Mesothelial cell of epicardium (in vitro differentiated cells): ENCODE results near the gene EGFLAM. TPM values are rescaled to one million over a fixed set of nuclear protein-coding genes. Genes with fewer than 3 reads are reported as not detected.

Experiments
- DNase-seq, 2 experiments: peaks; one replicate each; pipeline ENCODE4 v3.0.0; 2021; ENCODE audit warnings: low spot score in 2 of 2; ENCODE audit not compliant: unreplicated experiment in 2 of 2
- H3K27ac Mint-ChIP-seq: 2 replicates; pipeline ENCODE4 v1.8.0; 2021; ENCODE audit warnings: mixed read lengths
- H3K27me3 Mint-ChIP-seq: 2 replicates; pipeline ENCODE4 v1.8.0; 2021; ENCODE audit warnings: low read depth, mixed read lengths
- H3K36me3 Mint-ChIP-seq: 2 replicates; pipeline ENCODE4 v1.8.0; 2021; ENCODE audit warnings: mixed read lengths
- H3K4me1 Mint-ChIP-seq: 2 replicates; pipeline ENCODE4 v1.8.0; 2021; ENCODE audit warnings: mixed read lengths
- H3K4me3 Mint-ChIP-seq: 2 replicates; pipeline ENCODE4 v1.8.0; 2021; ENCODE audit warnings: mild to moderate bottlenecking, moderate library complexity, mixed read lengths
- H3K9me3 Mint-ChIP-seq: 2 replicates; pipeline ENCODE4 v1.8.0; 2021; ENCODE audit warnings: mixed read lengths
- total RNA-seq: library from RNA; stranded (reverse); gene quantifications from 3 replicates; pipeline ENCODE4 v1.2.1, GENCODE V29; 2021
- TF ChIP-seq, protein P1 (sequence below): fragments of 200-600 bp; sonication (generic); IDR thresholded peaks from one replicate; pipeline ENCODE4 v1.5.0; 2021; ENCODE audit warnings: antibody characterized with exemption; ENCODE audit not compliant: unreplicated experiment

EGFLAM gene
- total RNA-seq, 1 donor from 2014 or later: 6.8 TPM

DNA sequence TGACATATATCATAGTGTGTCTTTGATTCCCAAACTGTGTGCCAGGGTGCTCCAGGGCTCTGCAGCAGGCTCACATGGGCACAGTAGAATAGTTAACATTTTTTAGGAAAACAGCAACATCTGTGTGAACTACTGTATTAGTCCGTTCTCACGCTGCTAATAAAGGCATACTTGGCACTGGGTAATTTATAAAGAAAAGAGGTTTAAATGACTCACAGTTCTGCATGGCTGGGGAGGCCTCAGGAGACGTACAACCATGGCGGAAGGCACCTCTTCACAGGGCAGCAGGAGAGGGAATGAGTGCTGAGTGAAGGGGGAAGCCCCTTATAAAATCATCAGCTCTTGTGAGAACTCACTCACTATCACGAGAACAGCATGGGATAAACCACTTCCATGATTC is 82.7 kb downstream of the EGFLAM start:
- TF ChIP-seq, protein P1, sequence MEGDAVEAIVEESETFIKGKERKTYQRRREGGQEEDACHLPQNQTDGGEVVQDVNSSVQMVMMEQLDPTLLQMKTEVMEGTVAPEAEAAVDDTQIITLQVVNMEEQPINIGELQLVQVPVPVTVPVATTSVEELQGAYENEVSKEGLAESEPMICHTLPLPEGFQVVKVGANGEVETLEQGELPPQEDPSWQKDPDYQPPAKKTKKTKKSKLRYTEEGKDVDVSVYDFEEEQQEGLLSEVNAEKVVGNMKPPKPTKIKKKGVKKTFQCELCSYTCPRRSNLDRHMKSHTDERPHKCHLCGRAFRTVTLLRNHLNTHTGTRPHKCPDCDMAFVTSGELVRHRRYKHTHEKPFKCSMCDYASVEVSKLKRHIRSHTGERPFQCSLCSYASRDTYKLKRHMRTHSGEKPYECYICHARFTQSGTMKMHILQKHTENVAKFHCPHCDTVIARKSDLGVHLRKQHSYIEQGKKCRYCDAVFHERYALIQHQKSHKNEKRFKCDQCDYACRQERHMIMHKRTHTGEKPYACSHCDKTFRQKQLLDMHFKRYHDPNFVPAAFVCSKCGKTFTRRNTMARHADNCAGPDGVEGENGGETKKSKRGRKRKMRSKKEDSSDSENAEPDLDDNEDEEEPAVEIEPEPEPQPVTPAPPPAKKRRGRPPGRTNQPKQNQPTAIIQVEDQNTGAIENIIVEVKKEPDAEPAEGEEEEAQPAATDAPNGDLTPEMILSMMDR: no peak
- Mint-ChIP-seq H3K9me3 (no peaks in the 10 kb centered on the region), H3K36me3 (no peaks in the 10 kb centered on the region), H3K4me1 (no peaks in the 10 kb centered on the region), H3K27ac (no peak overlapping the region), H3K27me3 (peaks cover 32% of the 10 kb centered on the region), H3K4me3 (no peak overlapping the region)
- DNase-seq: no peak

DNA sequence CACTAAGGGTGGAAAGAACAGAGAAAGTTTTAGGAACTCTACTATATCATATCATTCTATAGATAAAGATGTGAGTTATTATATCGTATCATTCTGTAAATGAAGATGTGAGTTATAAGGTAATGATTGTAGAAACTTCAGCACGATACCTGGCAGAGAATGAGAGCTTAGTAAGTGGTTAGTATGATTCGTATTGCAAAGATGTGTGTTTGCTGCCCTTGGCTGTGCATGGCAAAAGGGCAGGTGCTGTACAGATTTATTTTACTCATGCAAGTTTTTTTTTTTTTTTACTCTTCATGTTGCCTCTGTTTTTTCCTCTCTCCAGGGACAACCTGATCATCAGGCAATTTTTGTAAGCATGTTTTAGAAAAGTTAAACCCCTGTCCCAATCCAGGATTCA is 83.3 kb downstream of the EGFLAM start:
- Mint-ChIP-seq H3K4me3 (no peak overlapping the region), H3K27me3 (peaks cover 32% of the 10 kb centered on the region), H3K27ac (no peak overlapping the region), H3K36me3 (no peaks in the 10 kb centered on the region), H3K9me3 (peaks cover 3% of the 10 kb centered on the region), H3K4me1 (no peaks in the 10 kb centered on the region)
- TF ChIP-seq, protein P1: no peak
- no peak for DNase-seq

DNA sequence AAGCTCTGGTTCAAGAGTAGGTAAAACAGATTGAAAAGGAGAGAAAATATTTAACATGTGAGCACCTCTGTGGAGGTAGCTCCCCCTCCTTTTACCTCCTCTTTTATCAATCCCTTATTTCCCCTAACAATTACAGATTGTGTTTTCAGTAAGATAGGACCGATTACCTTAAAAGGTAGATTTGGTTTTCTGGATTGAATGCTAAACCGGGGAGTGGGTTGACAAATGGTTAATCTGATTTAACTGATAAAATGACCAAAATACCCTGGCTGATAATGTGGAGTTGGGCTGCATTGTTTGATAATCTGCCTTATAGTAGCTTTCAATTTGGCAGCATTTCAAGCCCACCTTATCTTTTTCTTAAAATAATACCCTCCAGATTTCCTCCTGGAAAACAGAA is 83.9 kb downstream of the EGFLAM start:
- Mint-ChIP-seq H3K36me3 (no peaks in the 10 kb centered on the region), H3K9me3 (peaks cover 4% of the 10 kb centered on the region), H3K27ac (no peak overlapping the region), H3K27me3 (peaks cover 30% of the 10 kb centered on the region), H3K4me3 (no peak overlapping the region), H3K4me1 (no peaks in the 10 kb centered on the region)
- no peak for DNase-seq
- TF ChIP-seq, protein P1: no peak

- Mint-ChIP-seq H3K27me3 (peaks cover 20% of the 10 kb centered on the region), H3K36me3 (no peaks in the 10 kb centered on the region), H3K4me3 (no peak overlapping the region), H3K9me3 (peaks cover 4% of the 10 kb centered on the region), H3K27ac (no peak overlapping the region), H3K4me1 (no peaks in the 10 kb centered on the region)
- DNase-seq: no peak
- TF ChIP-seq, protein P1: no peak
These were observed 86.5 kb downstream of the EGFLAM start for GRCh38 chr5:38344891-38345290.

GRCh38 chr5:38346593-38346992 is 88.2 kb downstream of the EGFLAM start:
- TF ChIP-seq, protein P1: no peak
- no peak overlapping the region for H3K4me3 Mint-ChIP-seq
- H3K27me3 Mint-ChIP-seq: peaks cover 16% of the 10 kb centered on the region
- H3K9me3 Mint-ChIP-seq: peaks cover 4% of the 10 kb centered on the region
- H3K4me1 Mint-ChIP-seq: no peaks in the 10 kb centered on the region
- H3K36me3 Mint-ChIP-seq: no peaks in the 10 kb centered on the region
- no peak for DNase-seq
- no peak overlapping the region for H3K27ac Mint-ChIP-seq
